Middle frontal gyrus (tissue), 1 donor: ENCODE results near the gene LMNTD1.
"Not testable (repeated sequence)": the region's sequence is repeated elsewhere in the genome, so short reads cannot be mapped to it uniquely, and the experiment has no call there.

Experiments used
- DNase-seq: peaks from one replicate; pipeline ENCODE4 v3.0.0-alpha.2; 2015; ENCODE audit warnings: low spot score; ENCODE audit errors: extremely low spot score

LMNTD1 gene

GRCh38 chr12:25491396-25492325 is 61.4 kb downstream of the LMNTD1 start:
- no peak for DNase-seq

GRCh38 chr12:25488956-25489870 is 63.9 kb downstream of the LMNTD1 start:
- DNase-seq: not testable (repeated sequence)

- DNase-seq: no peak
Measured at GRCh38 chr12:25482625-25483024, 70.5 kb downstream of the LMNTD1 start.

GRCh38 chr12:25480145-25480544 is 72.9 kb downstream of the LMNTD1 start:
- no peak for DNase-seq

- DNase-seq: no peak
Measured at GRCh38 chr12:25477217-25477616, 75.9 kb downstream of the LMNTD1 start.

GRCh38 chr12:25472453-25472852 is 80.6 kb downstream of the LMNTD1 start:
- DNase-seq: no peak

- no peak for DNase-seq
Measured at GRCh38 chr12:25469861-25470260, 83.2 kb downstream of the LMNTD1 start.

GRCh38 chr12:25469368-25469767 is 83.7 kb downstream of the LMNTD1 start:
- DNase-seq: no peak

- DNase-seq: no peak
Measured at GRCh38 chr12:25463521-25463920, 89.6 kb downstream of the LMNTD1 start.

- DNase-seq: no peak
Measured at GRCh38 chr12:25463005-25463404, 90.1 kb downstream of the LMNTD1 start.

GRCh38 chr12:25459541-25459951 is 93.5 kb downstream of the LMNTD1 start:
- no peak for DNase-seq

GRCh38 chr12:25458047-25458552 is 95.0 kb downstream of the LMNTD1 start:
- DNase-seq: peak; percentile 37

- no peak for DNase-seq
Measured at GRCh38 chr12:25456474-25456873, 96.6 kb downstream of the LMNTD1 start.

- DNase-seq: no peak
Measured at GRCh38 chr12:25455696-25456095, 97.4 kb downstream of the LMNTD1 start.

GRCh38 chr12:25449007-25449406 is 104.1 kb downstream of the LMNTD1 start:
- no peak for DNase-seq

- DNase-seq: no peak
Measured at GRCh38 chr12:25447046-25447445, 106.0 kb downstream of the LMNTD1 start.

GRCh38 chr12:25438638-25439037 is 114.4 kb downstream of the LMNTD1 start:
- DNase-seq: no peak

- DNase-seq: peak; percentile 46
Measured at GRCh38 chr12:25436206-25437030, 116.7 kb downstream of the LMNTD1 start.

GRCh38 chr12:25435431-25435830 is 117.7 kb downstream of the LMNTD1 start:
- DNase-seq: no peak

GRCh38 chr12:25434515-25434914 is 118.6 kb downstream of the LMNTD1 start:
- DNase-seq: no peak
